Activated T-helper 17 cell treated with anti-CD3 and anti-CD28 coated beads, Interleukin-2, amount 50 U/mL, for 72 hours (primary cell): ENCODE data around the gene GALNT17. TPM values are rescaled to one million over a fixed set of nuclear protein-coding genes. Genes with fewer than 3 reads are reported as not detected.
"Not testable (repeated sequence)": the region's sequence is repeated elsewhere in the genome, so short reads cannot be mapped to it uniquely, and the experiment has no call there.

ENCODE experiments used
- ATAC-seq: fragments of 150-1000 bp; cut with Tn5 transposase; replicated peaks from 2 replicates; pipeline ENCODE4 v1.10.0; 2021; ENCODE audit warnings: mild to moderate bottlenecking, moderate library complexity
- H3K27ac Mint-ChIP-seq: one replicate; pipeline ENCODE4 v1.8.0; 2022; ENCODE audit warnings: mixed read lengths
- H3K27me3 Mint-ChIP-seq: one replicate; pipeline ENCODE4 v1.8.0; 2022; ENCODE audit warnings: mixed read lengths
- H3K36me3 Mint-ChIP-seq: one replicate; pipeline ENCODE4 v1.8.0; 2022; ENCODE audit warnings: low read depth, mild to moderate bottlenecking, mixed read lengths
- H3K4me1 Mint-ChIP-seq: one replicate; pipeline ENCODE4 v1.8.0; 2022; ENCODE audit warnings: mixed read lengths
- H3K4me3 Mint-ChIP-seq: one replicate; pipeline ENCODE4 v1.8.0; 2022; ENCODE audit warnings: mild to moderate bottlenecking, mixed read lengths
- H3K9me3 Mint-ChIP-seq: one replicate; pipeline ENCODE4 v1.8.0; 2022; ENCODE audit warnings: mixed read lengths
- total RNA-seq, 2 donors: library from RNA; stranded (reverse); gene quantifications; one replicate each; pipeline ENCODE4 v1.2.3, GENCODE V29; 2022

Gene GALNT17
- total RNA-seq, 2 donors from 2014 or later: not detected

DNA sequence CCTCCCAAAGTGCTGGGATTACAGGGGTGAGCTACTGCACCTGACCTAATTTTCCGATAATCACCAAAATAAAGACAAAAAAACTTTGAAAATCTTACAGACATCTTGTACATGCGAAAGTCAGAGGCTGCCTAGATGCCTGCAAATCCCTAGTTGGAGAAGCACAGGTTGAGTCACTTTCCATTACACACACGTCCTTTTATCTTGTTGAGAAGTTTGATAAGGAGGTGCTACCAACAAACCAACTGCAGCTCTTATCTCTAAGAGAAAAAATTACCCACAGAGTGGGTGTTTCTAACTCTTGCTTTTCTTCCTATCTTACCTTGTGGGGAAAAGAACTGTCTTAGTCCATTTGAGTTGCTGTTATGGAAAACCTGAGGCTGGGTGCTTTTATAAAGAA, 589.8 kb downstream of the GALNT17 start:
- Mint-ChIP-seq H3K4me1 (no peaks in the 10 kb centered on the region), H3K27me3 (no peaks in the 10 kb centered on the region), H3K9me3 (no peaks in the 10 kb centered on the region), H3K4me3 (no peak overlapping the region), H3K27ac (no peak overlapping the region), H3K36me3 (no peaks in the 10 kb centered on the region)
- ATAC-seq: no peak

GRCh38 chr7:71723859-71724258, 591.9 kb downstream of the GALNT17 start:
- H3K27ac Mint-ChIP-seq: no peak overlapping the region
- ATAC-seq: no peak
- no peaks in the 10 kb centered on the region for H3K36me3 Mint-ChIP-seq
- no peak overlapping the region for H3K4me3 Mint-ChIP-seq
- H3K4me1 Mint-ChIP-seq: no peaks in the 10 kb centered on the region
- no peaks in the 10 kb centered on the region for H3K27me3 Mint-ChIP-seq
- H3K9me3 Mint-ChIP-seq: no peaks in the 10 kb centered on the region

DNA sequence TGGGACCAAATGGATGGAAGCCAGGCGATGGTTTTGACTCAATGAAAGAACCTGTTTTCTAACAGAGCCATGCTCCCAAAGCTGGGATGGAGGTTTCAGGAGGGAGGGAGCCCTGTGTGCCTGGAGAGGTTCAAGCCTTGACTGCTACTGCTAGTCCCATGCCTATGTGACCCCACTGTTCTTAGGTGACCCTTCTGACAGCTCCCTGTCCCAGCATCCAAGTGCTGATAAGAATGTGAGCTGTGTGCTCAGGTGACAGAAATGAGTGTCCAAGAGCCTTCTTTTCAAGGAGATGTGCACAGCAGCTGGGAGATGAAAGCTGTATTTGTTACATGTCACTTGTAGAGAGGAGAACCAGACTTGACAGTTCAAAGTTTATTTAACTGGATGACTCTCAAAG, 595.4 kb downstream of the GALNT17 start:
- Mint-ChIP-seq H3K27ac (no peak overlapping the region), H3K36me3 (no peaks in the 10 kb centered on the region), H3K4me3 (no peak overlapping the region), H3K27me3 (no peaks in the 10 kb centered on the region), H3K9me3 (no peaks in the 10 kb centered on the region), H3K4me1 (no peaks in the 10 kb centered on the region)
- no peak for ATAC-seq

DNA sequence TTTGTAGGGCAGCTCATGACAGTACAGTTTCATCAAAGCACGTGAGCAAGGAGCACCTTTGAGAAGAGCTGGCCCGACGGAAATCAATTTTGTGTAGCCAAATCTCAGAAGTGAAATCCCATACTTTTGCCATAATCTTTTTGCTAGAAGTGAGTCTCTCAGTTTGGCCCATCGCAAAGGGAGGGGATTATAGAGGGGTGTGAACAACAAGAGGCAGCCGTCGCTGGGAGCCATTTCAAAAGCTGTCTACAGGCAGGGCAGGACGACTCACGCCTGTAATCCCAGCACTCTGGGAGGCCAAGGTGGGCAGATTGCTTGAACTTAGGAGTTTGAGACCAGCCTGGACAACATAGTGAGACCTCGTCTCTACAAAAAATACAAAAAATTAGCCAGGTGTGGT, 599.8 kb downstream of the GALNT17 start:
- peaks cover 5% of the 10 kb centered on the region for H3K27me3 Mint-ChIP-seq
- H3K27ac Mint-ChIP-seq: no peak overlapping the region
- H3K36me3 Mint-ChIP-seq: no peaks in the 10 kb centered on the region
- H3K4me1 Mint-ChIP-seq: no peaks in the 10 kb centered on the region
- ATAC-seq: no peak
- H3K4me3 Mint-ChIP-seq: no peak overlapping the region
- no peaks in the 10 kb centered on the region for H3K9me3 Mint-ChIP-seq

GRCh38 chr7:71733107-71733870, 601.3 kb downstream of the GALNT17 start:
- H3K4me1 Mint-ChIP-seq: no peaks in the 10 kb centered on the region
- H3K4me3 Mint-ChIP-seq: peak overlapping the region; percentile 1
- peak; percentile 43 for ATAC-seq
- no peaks in the 10 kb centered on the region for H3K9me3 Mint-ChIP-seq
- no peaks in the 10 kb centered on the region for H3K36me3 Mint-ChIP-seq
- H3K27ac Mint-ChIP-seq: no peak overlapping the region
- peaks cover 5% of the 10 kb centered on the region for H3K27me3 Mint-ChIP-seq

DNA sequence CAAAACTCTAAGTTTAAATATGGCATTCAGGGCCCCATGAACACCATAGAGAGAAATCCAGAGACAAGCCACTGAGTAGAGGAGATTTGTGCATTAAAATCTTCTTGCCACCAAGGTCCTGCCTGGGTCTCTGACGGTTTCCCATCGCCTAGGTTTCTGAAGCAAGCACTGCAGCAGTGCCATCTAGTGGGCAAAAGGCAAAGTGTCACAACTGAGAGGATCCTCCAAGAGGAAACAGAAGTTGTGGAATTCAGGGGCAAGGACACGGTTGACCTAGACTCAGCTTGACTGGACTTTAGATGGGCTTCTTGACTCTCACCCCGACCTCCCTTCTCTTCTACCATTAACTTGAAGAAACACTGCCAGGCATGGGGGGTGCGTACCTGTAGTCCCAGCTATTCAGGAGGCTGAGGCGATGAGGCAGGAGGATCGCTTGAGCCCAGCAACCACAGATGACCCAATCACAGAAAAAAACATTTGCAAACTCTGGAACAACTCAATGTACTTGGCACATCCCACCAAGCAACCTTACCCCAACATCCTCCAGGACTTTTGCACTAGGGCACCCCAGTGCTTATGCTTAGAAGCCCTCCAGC, 604.1 kb downstream of the GALNT17 start:
- no peak overlapping the region for H3K27ac Mint-ChIP-seq
- H3K4me1 Mint-ChIP-seq: no peaks in the 10 kb centered on the region
- H3K36me3 Mint-ChIP-seq: no peaks in the 10 kb centered on the region
- peak; percentile 28 for ATAC-seq
- H3K9me3 Mint-ChIP-seq: no peaks in the 10 kb centered on the region
- peaks cover 5% of the 10 kb centered on the region for H3K27me3 Mint-ChIP-seq
- no peak overlapping the region for H3K4me3 Mint-ChIP-seq

- ATAC-seq, H3K27me3 Mint-ChIP-seq, H3K27ac Mint-ChIP-seq, H3K4me1 Mint-ChIP-seq, H3K9me3 Mint-ChIP-seq, H3K36me3 Mint-ChIP-seq, H3K4me3 Mint-ChIP-seq: not testable (repeated sequence)
These were observed 606.1 kb downstream of the GALNT17 start for GRCh38 chr7:71737931-71738540.

- H3K4me1 Mint-ChIP-seq: no peaks in the 10 kb centered on the region
- no peaks in the 10 kb centered on the region for H3K27me3 Mint-ChIP-seq
- no peak for ATAC-seq
- H3K4me3 Mint-ChIP-seq: no peak overlapping the region
- H3K9me3 Mint-ChIP-seq: no peaks in the 10 kb centered on the region
- no peaks in the 10 kb centered on the region for H3K36me3 Mint-ChIP-seq
- H3K27ac Mint-ChIP-seq: no peak overlapping the region
These were observed 607.7 kb downstream of the GALNT17 start for GRCh38 chr7:71739520-71740173.

- H3K9me3 Mint-ChIP-seq: no peaks in the 10 kb centered on the region
- H3K27me3 Mint-ChIP-seq: no peaks in the 10 kb centered on the region
- no peak for ATAC-seq
- no peak overlapping the region for H3K4me3 Mint-ChIP-seq
- H3K27ac Mint-ChIP-seq: no peak overlapping the region
- H3K4me1 Mint-ChIP-seq: no peaks in the 10 kb centered on the region
- H3K36me3 Mint-ChIP-seq: no peaks in the 10 kb centered on the region
These were observed 608.2 kb downstream of the GALNT17 start for GRCh38 chr7:71740174-71740560.

GRCh38 chr7:71746006-71746405, 614.1 kb downstream of the GALNT17 start:
- Mint-ChIP-seq H3K4me3 (no peak overlapping the region), H3K27ac (no peak overlapping the region), H3K36me3 (no peaks in the 10 kb centered on the region), H3K27me3 (no peaks in the 10 kb centered on the region), H3K4me1 (no peaks in the 10 kb centered on the region), H3K9me3 (no peaks in the 10 kb centered on the region)
- ATAC-seq: no peak

DNA sequence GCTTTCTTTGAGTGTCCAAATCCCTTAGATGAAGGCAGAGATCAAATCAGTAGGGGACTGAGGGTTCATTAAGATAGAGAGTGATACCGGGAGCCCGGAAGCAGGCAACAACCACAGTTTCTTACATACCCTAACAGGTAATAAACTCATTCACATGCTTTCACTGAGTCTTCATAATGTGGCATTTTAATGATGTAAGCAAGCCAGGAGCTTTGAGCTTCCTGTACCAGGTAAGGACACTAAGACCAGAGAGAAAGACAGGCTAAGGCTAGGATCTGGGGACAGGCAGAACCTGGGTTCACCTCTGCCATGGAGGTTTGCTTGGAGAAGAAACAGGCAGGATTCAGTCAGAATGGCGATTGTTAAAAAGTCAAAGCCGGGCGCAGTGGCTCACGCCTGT, 618.3 kb downstream of the GALNT17 start:
- H3K27ac Mint-ChIP-seq: no peak overlapping the region
- ATAC-seq: no peak
- no peaks in the 10 kb centered on the region for H3K4me1 Mint-ChIP-seq
- peaks cover 9% of the 10 kb centered on the region for H3K27me3 Mint-ChIP-seq
- no peaks in the 10 kb centered on the region for H3K9me3 Mint-ChIP-seq
- H3K4me3 Mint-ChIP-seq: no peak overlapping the region
- no peaks in the 10 kb centered on the region for H3K36me3 Mint-ChIP-seq

DNA sequence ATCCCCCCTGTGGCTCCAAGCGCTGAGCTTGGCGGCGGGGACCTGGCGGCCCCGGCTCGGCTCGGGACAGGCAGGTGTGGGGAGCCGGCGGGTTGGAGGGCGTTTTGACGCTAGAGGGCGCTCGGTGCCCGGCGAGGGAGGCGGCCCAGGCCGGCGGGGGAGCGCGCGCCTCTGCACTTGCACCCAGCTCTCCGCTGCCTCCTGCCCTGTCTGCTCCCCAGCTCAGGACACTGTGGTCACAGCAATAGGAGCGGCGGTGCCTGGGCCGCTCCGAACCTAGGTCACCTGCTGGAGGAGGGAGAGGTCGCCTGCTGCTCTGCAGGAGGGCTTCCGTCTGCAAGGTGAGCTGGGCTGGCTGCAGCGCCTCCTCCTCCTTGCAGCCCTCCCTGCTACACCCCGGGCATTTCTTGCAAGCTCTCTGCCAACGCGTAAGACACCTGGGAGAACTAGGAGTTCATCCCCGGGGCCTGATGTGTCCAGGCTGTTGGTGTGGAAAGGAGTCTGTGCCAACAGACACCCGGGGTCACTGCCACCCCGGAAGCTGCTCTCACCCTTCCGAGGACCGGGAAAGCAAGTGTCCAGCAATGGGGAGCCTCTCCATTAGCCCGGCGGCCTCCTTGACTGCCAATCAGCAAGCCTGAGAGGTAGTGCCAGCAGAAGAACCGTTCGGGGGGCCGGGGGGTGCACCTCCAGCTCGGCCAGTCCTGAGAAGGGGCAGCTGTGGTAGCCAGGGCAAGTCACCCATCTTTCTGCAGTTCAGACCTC, 620.4 kb downstream of the GALNT17 start:
- H3K4me1 Mint-ChIP-seq: no peaks in the 10 kb centered on the region
- H3K27ac Mint-ChIP-seq: no peak overlapping the region
- H3K36me3 Mint-ChIP-seq: no peaks in the 10 kb centered on the region
- ATAC-seq: peak; percentile 50
- H3K9me3 Mint-ChIP-seq: peaks cover 4% of the 10 kb centered on the region
- H3K4me3 Mint-ChIP-seq: no peak overlapping the region
- H3K27me3 Mint-ChIP-seq: peaks cover 9% of the 10 kb centered on the region

DNA sequence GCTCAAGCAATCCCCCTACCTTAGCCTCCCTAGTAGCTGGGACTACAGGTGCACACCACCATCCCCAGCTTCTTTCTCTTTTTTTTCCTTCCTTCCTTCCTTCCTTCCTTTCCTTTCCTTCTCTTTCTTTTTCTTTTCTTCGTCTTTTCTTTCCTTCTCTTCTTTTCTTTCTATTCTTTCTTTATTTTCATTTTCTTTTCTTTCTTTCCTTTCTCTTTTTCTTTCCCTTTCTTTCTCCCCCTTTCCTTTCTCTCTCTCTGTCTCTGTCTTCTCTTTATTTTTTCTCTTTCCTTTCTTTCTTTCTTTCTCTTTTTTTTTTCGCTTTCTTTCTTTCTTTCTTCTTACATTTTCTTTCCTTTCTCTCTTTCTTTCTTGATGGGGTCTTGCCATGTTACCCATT, 621.3 kb downstream of the GALNT17 start:
- Mint-ChIP-seq H3K4me1 (no peaks in the 10 kb centered on the region), H3K27ac (no peak overlapping the region), H3K27me3 (peaks cover 9% of the 10 kb centered on the region), H3K9me3 (peaks cover 6% of the 10 kb centered on the region), H3K36me3 (no peaks in the 10 kb centered on the region), H3K4me3 (no peak overlapping the region)
- ATAC-seq: no peak

DNA sequence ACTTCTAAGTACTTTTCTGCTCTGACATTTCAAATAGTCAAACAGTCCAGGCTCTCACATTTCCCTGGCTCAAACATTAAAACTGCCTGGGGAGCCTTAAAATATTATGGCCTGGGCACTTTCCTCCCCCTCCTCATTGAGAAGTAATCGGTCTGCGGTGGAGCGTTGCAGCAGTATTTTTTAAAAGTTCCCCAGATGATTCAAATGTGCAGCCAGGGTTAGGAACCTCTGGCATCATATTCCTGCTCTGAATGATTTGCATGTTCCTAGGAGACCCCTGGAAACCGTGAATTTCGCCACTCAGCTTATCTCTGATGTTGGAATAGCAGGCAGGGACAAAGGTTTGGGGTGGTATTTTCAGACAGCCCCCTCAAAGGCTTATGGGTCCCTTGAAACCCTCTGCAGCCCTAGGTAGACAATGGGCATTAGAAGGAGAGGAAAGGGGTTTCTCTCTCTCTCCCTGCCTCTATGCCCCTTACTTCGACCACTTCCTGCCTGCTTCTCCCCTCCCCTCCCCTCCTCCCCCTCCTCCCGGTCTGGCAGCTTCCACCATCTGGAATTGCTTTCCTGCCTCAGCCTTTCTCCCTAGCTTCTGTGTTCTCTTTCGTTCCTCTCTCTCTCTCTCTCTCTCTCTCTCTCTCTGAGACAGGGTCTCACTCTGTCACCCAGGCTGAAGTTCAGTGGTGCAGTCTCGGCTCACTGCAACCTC, 622.2 kb downstream of the GALNT17 start:
- Mint-ChIP-seq H3K27me3 (peaks cover 9% of the 10 kb centered on the region), H3K36me3 (no peaks in the 10 kb centered on the region), H3K4me3 (no peak overlapping the region), H3K9me3 (peaks cover 8% of the 10 kb centered on the region), H3K4me1 (no peaks in the 10 kb centered on the region), H3K27ac (no peak overlapping the region)
- no peak for ATAC-seq
